ENCODE measurements around the gene ZSWIM6.
"Not testable (repeated sequence)": the region's sequence is repeated elsewhere in the genome, so short reads cannot be mapped to it uniquely, and the experiment has no call there.

ZSWIM6 gene

GRCh38 chr5:61407706-61408270, 75.7 kb downstream of the ZSWIM6 start:
- no peak for DNase-seq
- H3K9me3 ChIP-seq: no peaks in the 10 kb centered on the region
- H3K36me3 ChIP-seq: no peaks in the 10 kb centered on the region
- H3K27me3 ChIP-seq: no peaks in the 10 kb centered on the region
- no peak for TF ChIP-seq CTCF (IDR thresholded peaks at IDR 0.05; ENCODE audit: low read depth, low read length)
- no peak overlapping the region for H3K4me3 ChIP-seq (ENCODE audit: low read depth, low read length)
- peaks cover 4% of the 10 kb centered on the region; the same call in 1 of the 2 replicates for H3K4me1 ChIP-seq

DNA sequence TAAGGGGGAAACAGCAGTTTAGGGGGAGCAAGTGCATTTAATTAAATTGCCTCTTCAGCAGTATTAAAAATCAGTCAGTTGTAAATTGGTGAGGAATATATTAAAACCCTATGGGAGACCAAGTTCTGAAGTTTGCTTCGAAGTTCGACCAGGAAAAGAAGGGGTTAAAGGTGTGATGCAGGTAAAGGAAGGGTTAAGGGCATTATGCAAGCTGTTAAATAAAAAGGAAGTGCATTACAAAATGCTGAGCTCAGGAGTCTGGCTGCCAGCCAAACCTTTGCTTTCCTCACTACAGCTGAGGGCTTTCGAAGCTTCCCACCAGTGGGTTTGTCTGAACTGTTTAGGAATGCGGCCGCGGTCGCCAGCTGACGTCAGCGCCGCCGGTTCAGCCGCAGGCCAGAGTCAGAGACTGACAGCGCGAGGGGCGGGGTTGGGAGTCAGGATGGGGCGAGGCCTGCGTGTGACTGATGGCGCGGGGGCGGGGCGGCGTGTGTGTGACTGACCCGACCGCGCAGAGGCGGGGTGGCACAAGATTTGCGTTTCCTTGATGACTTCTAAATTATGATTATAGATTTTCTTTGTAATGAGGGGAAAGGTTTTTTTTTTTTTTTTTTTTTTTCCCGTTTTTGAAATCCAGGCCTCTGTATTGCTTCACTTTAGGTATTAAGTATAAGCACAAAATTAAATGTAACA, 76.6 kb downstream of the ZSWIM6 start:
- Histone ChIP-seq H3K4me3 (ENCODE audit: low read depth, low read length) (peak overlapping the region; percentile 44), H3K4me1 (peaks cover 4% of the 10 kb centered on the region; the same call in 1 of the 2 replicates)
- peak; percentile 98 for DNase-seq

DNA sequence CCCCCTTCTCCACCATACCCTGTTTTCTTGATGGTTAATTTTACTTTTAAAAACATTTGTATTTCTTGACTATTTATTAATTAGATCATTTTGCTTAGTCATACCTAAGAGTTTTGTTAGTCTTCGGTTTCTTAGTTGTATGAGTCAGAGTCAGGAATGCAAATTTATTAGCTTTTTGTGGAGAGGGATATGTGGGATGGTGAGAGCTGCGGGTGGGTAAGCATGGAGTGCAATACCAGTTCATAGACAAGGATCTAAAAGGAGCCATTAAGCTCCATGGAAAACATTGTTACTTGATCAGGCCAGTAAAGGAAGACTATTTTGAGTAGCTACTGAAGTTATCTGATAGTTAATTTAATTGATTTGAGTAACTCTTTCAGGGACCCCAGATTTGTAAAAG, 77.5 kb downstream of the ZSWIM6 start:
- DNase-seq: no peak
- no peaks in the 10 kb centered on the region for H3K9me3 ChIP-seq
- H3K36me3 ChIP-seq: no peaks in the 10 kb centered on the region
- H3K4me1 ChIP-seq: peaks cover 4% of the 10 kb centered on the region; the same call in 1 of the 2 replicates
- no peaks in the 10 kb centered on the region for H3K27me3 ChIP-seq
- peak overlapping the region; percentile 44; the same call in 1 of the 2 replicates for H3K4me3 ChIP-seq (ENCODE audit: low read depth, low read length)
- no peak for TF ChIP-seq CTCF (IDR thresholded peaks at IDR 0.05; ENCODE audit: low read depth, low read length)

More for the DNA sequence above, 76.6 kb downstream of the ZSWIM6 start:
- Histone ChIP-seq H3K9me3 (no peaks in the 10 kb centered on the region), H3K27me3 (no peaks in the 10 kb centered on the region), H3K36me3 (no peaks in the 10 kb centered on the region)
- no peak for TF ChIP-seq CTCF (IDR thresholded peaks at IDR 0.05; ENCODE audit: low read depth, low read length)

GRCh38 chr5:61410811-61411210, 78.8 kb downstream of the ZSWIM6 start:
- Histone ChIP-seq H3K4me3 (ENCODE audit: low read depth, low read length) (no peak overlapping the region), H3K4me1 (peaks cover 4% of the 10 kb centered on the region; the same call in 1 of the 2 replicates), H3K27me3 (no peaks in the 10 kb centered on the region), H3K9me3 (no peaks in the 10 kb centered on the region), H3K36me3 (no peaks in the 10 kb centered on the region)
- no peak for TF ChIP-seq CTCF (IDR thresholded peaks at IDR 0.05; ENCODE audit: low read depth, low read length)
- DNase-seq: no peak

GRCh38 chr5:61412361-61412760, 80.3 kb downstream of the ZSWIM6 start:
- no peak for TF ChIP-seq CTCF (IDR thresholded peaks at IDR 0.05; ENCODE audit: low read depth, low read length)
- Histone ChIP-seq H3K27me3 (no peaks in the 10 kb centered on the region), H3K4me1 (peaks cover 4% of the 10 kb centered on the region; the same call in 1 of the 2 replicates), H3K9me3 (peaks cover 2% of the 10 kb centered on the region; the same call in 1 of the 2 replicates), H3K4me3 (ENCODE audit: low read depth, low read length) (no peak overlapping the region), H3K36me3 (no peaks in the 10 kb centered on the region)
- DNase-seq: no peak

DNA sequence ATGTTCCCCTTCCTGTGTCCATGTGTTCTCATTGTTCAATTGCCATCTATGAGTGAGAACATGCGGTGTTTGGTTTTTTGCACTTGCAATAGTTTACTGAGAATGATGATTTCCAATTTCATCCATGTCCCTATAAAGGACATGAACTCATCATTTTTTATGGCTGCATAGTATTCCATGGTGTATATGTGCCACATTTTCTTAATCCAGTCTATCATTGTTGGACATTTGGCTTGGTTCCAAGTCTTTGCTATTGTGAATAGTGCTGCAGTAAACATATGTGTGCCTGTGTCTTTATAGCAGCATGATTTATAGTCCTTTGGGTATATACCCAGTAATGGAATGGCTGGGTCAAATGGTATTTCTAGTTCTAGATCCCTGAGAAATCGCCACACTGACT, 81.1 kb downstream of the ZSWIM6 start:
- DNase-seq, H3K9me3 ChIP-seq: not testable (repeated sequence)

More for the DNA sequence above, 81.1 kb downstream of the ZSWIM6 start:
- H3K4me1 ChIP-seq; H3K36me3 ChIP-seq; H3K4me3 ChIP-seq (ENCODE audit: low read depth, low read length); H3K27me3 ChIP-seq: not testable (repeated sequence)

All from BE2C (cell line).